HEK293T (cell line): ENCODE results near the gene H6PD.

Experiments
- BHLHE40 ChIP-seq: fragments of 450-650 bp; IDR thresholded peaks from 2 replicates; pipeline ENCODE4 v1.6.1; 2016; ENCODE audit warnings: mild to moderate bottlenecking, moderate library complexity, borderline replicate concordance
- FOXM1 ChIP-seq: fragments of 450-650 bp; IDR thresholded peaks from 2 replicates; pipeline ENCODE4 v1.6.1; 2017; ENCODE audit warnings: mild to moderate bottlenecking, borderline replicate concordance
- L3MBTL2 ChIP-seq: fragments of 450-650 bp; conservative IDR thresholded peaks from 2 replicates; pipeline ENCODE4 v1.6.1; 2016; ENCODE audit warnings: mild to moderate bottlenecking

DNA sequence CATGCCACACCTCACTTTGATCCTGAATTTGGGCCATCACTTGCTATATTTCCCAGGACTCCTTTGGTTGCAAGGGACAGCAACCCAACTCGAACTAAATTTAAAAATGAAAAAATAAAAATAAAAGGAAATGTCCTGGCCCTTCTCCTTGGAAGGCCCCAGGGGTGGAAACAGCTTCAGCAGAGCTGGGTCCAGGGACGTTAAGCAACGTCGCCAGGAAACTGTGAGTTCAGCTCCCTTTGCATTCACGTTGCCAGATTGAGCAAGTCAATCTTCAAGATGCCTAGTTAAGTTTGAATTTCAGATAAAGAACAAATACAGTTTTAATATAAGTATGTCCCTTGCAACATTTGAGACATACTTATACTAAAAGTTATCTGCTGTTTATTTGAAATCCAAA, 43.5 kb downstream of the H6PD start:
- TF ChIP-seq L3MBTL2 (no peak), BHLHE40 (no peak), FOXM1 (no peak)
